ENCODE data around the gene ARL16.

The ARL16 gene

GRCh38 chr17:81683584-81684441 is at the start of gene ARL16, which contains the start of gene HGS:
Gene ARL16, minus strand, starts transcription at chr17:81683797. Its CDS starts 44 bp downstream, at chr17:81683753.
Gene HGS, plus strand, starts transcription at chr17:81684011. Its CDS starts 56 bp downstream, at chr17:81684067.
- DNase-seq (ENCODE audit: low read depth) = peak; percentile 93

- no peak for DNase-seq (ENCODE audit: low read depth)
Measured at GRCh38 chr17:81727324-81728031, 43.9 kb upstream of the ARL16 start.

GRCh38 chr17:81726004-81726403 is 42.4 kb upstream of the ARL16 start:
- no peak for DNase-seq (ENCODE audit: low read depth)

- DNase-seq (ENCODE audit: low read depth) = no peak
Measured at GRCh38 chr17:81725439-81725838, 41.8 kb upstream of the ARL16 start.

- no peak for DNase-seq (ENCODE audit: low read depth)
Measured at GRCh38 chr17:81723651-81724209, 40.1 kb upstream of the ARL16 start.

GRCh38 chr17:81722184-81723120 is 38.9 kb upstream of the ARL16 start:
- DNase-seq (ENCODE audit: low read depth) = no peak

GRCh38 chr17:81720267-81721071 is 36.9 kb upstream of the ARL16 start:
- no peak for DNase-seq (ENCODE audit: low read depth)

- no peak for DNase-seq (ENCODE audit: low read depth)
Measured at GRCh38 chr17:81719410-81720266, 36.0 kb upstream of the ARL16 start.

- DNase-seq (ENCODE audit: low read depth) = no peak
Measured at GRCh38 chr17:81717766-81718089, 34.1 kb upstream of the ARL16 start.

GRCh38 chr17:81717049-81717765 is 33.6 kb upstream of the ARL16 start:
- no peak for DNase-seq (ENCODE audit: low read depth)

- DNase-seq (ENCODE audit: low read depth) = no peak
Measured at GRCh38 chr17:81716674-81716996, 33.0 kb upstream of the ARL16 start.

- no peak for DNase-seq (ENCODE audit: low read depth)
Measured at GRCh38 chr17:81715872-81716673, 32.5 kb upstream of the ARL16 start.

GRCh38 chr17:81715107-81715871 is 31.7 kb upstream of the ARL16 start:
- no peak for DNase-seq (ENCODE audit: low read depth)

- no peak for DNase-seq (ENCODE audit: low read depth)
Measured at GRCh38 chr17:81714412-81715106, 31.0 kb upstream of the ARL16 start.

GRCh38 chr17:81713556-81714411 is 30.2 kb upstream of the ARL16 start:
- DNase-seq (ENCODE audit: low read depth) = no peak

GRCh38 chr17:81713004-81713555 is 29.5 kb upstream of the ARL16 start:
- DNase-seq (ENCODE audit: low read depth) = no peak
